EL (cell line): ENCODE measurements around the gene TPRA1.
"Not testable (repeated sequence)": the region's sequence is repeated elsewhere in the genome, so short reads cannot be mapped to it uniquely, and the experiment has no call there.

Source experiments
- DNase-seq: peaks from one replicate; pipeline ENCODE4 v3.0.0-alpha.2; 2016

TPRA1 gene

GRCh38 chr3:127535901-127536829, 54.4 kb downstream of the TPRA1 start:
- DNase-seq, result no peak

DNA sequence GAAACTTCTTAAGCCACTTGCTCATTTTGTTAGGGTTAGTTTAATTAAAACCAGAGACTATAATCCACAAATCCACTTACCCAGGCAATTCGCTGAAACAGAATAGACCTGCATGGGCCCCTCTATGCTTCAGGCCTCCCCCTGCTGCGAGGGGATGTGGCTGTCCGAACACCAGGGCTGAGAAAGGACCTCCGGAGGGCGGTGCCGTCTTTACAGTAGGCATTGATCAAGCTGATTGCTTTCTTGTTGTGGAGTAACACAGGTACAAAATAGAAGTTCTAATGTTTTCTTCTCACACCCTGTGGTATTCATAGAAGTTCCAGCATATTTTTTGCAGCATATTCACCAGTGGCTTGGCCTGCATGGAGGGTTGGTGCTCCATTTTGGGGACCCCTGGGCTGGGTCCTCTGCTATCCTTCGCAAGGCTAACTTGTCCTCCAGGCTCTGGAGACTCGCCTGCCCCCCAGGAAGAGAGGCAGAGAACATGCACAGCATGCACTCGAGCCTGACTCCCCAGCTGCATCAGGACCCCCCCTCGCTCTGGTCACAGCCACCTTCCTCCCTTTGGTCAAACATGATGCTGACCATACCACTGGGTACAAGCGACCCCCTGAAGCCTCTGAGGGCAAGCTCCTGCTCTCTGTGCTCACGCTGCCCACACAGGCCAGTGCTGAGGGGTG, 55.3 kb downstream of the TPRA1 start:
- no peak for DNase-seq

GRCh38 chr3:127534564-127534963, 56.0 kb downstream of the TPRA1 start:
- DNase-seq, result no peak

DNA sequence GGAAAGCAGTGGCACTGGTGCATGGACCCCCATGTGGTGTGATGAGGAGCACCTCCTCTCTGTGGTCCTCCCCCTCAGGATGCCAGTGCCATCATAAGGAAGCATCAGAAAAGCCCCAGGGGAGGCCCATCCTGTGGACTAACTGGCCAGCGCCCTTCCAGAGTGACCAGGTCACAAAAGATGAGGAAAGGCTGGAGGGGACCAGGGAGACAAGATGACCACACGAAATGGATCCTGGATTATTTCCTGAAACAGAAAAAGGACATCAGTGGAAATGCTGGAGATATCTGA, 56.4 kb downstream of the TPRA1 start:
- no peak for DNase-seq

DNA sequence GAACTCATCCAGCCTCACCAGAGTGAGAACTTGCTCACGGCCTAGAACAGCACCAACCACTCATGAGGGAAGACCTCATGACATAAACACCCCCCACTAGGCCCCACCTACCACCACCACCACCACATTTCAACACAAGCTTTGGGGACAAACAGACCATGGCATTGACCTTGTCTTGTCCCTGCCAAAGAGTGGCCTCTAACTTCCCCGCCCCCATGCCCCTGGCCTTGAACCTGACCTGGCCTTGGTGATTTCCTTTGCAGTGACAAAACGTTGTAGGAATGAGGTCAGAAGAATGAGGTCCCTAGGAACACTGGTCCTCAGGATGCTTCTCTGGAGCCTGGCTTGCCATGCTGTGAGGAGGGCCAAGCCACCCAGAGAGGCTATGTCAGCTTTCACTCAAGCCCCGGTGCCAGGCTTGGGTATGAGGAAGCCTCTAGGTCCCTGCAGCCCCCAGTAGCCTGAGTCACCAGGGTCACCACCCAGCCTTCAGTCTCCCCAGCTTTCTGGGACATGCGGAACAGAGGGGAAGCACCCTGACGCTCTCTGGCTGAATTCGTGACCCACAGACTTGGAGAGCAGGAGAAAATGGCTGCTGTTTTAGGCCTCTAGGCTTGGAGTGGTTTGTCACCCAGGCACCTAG, 57.9 kb downstream of the TPRA1 start:
- DNase-seq, result no peak

DNA sequence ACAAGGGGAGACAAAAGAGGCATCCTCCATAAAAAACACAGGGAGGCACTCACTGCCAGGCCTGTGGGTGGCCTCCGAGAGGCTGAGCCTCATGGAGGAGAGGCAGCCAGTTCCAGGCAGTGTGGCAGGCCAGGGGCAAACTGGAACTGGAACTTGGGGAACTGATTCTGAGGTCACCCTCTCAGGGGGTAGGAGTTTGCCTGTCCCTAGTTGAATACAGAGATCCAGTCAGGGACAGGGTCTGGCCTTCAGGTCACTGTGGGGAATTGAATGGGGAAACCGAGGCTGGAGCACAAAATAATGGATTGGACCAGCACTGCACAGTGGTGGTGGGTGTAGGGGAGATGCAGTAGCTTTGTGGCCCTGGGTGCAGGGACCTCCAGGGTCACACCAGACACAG, 58.7 kb downstream of the TPRA1 start:
- no peak for DNase-seq

DNA sequence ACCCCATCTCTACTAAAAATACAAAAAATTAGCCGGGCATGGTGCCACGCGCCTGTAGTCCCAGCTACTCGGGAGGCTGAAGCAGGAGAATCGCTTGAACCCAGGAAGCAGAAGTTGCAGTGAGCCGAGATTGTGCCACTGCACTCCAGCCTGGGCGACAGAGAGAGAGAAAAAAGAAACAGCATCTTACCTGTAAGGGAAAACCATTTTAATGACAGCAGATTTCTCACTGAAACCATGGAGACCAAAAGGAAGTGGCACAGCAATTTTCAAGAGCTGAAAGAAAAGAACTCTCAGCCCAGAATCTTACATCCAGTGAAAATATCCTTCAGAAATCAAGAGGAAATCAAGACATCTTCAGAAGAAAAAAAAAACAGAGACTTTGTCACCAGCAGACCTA, 59.7 kb downstream of the TPRA1 start:
- DNase-seq, result not testable (repeated sequence)

DNA sequence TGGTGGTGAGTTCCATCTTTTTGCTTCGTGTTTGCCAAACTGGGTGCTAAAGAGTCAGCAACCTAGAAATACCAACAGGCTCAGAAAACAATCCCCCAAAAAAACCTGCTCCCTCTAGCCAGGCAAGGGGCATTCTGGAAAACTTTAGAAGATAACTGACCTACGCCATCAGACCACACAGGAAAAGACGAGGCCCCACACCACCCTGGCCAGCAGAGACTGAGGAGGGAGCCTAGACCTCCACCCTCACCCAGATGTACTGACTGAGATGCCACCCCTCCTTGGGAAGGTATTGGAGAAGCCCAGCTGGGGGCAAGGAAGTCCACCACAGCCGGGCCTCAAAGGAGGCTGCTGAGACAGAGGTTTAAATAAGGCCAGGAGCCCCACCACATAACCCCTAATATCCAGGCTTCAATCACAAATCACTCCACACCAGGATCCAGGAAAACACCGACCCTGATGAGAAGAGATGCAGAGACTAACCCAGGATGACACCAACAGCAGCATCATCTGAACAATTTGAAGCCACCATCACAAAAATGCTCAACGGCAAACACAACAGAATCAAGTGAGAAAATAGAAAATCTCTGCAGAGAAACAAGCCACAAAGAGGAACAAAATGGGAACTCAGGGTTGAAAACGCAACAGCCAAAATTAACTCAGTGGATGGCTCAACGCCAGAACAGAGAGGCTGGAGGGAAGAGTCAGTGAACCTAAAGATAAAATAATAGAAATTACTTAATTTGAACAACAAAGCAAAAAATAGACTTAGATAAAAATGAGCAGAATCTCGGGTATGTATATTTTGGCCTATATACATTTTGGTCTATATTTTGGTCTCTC, 61.0 kb downstream of the TPRA1 start:
- DNase-seq, result no peak

- peak; percentile 25 for DNase-seq
Measured at GRCh38 chr3:127525373-127525772, 65.2 kb downstream of the TPRA1 start.

DNA sequence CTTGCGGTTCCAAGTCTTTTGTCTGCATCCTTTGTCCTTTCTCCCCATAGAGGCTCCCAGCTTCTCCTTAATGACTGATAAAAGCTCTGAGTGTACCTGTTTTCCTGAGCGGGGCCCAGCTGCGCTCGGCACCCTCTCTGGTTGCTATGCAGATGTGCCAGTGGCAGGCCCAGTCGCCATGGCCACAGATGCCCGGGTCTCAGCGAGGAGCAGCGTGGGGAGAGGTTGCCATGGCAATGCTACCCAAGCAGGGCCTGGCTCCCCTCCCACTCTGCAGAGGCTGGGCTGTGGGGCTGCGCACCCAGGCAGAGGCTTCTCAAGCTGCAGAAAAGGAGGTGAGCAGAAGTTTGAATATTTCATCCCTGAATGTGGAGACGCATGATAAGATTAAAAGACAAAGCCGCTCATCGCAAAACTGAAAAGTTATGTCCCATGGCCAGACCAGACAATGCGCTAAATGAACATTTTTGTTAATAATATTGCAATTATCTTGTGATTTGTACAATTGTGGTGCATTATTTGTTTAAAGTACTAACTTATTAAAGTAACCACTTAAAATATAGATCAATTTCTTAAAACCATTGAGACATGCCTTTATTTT, 66.1 kb downstream of the TPRA1 start:
- DNase-seq, result no peak
